ENCODE data around the gene ACTR5. TPM values are rescaled to one million over a fixed set of nuclear protein-coding genes. Genes with fewer than 3 reads are reported as not detected.
A peak's percentile ranks its signal among the peaks of the same experiment; 100 is the strongest.

ACTR5 gene
- total and polyA plus RNA-seq, 9 donors, result 5.3 to 6.7 (median 6.2) TPM

- H3K36me3 ChIP-seq (ENCODE audit: control insufficient read depth, insufficient read depth, low read length), result no peaks in the 10 kb centered on the region
- no peaks in the 10 kb centered on the region for H3K9me3 ChIP-seq (replicated peaks; ENCODE audit: control insufficient read depth, low read depth, low read length)
- no CpG with 5 or more reads among the region's 3 CpGs for WGBS (ENCODE audit: insufficient coverage)
- no peak overlapping the region for H3K4me3 ChIP-seq (ENCODE audit: low read length)
- no peak for DNase-seq
- peaks cover 9% of the 10 kb centered on the region for H3K4me1 ChIP-seq (ENCODE audit: control insufficient read depth, insufficient read depth, low read length)
- H3K27ac ChIP-seq (ENCODE audit: low read length), result no peak overlapping the region
- peaks cover 10% of the 10 kb centered on the region for H3K27me3 ChIP-seq (ENCODE audit: control insufficient read depth, insufficient read depth, low read length)
These were observed 52.6 kb downstream of the ACTR5 start for GRCh38 chr20:38800882-38801281.

- WGBS (ENCODE audit: insufficient coverage), result no CpG with 5 or more reads among the region's 3 CpGs
- H3K4me3 ChIP-seq (ENCODE audit: low read length), result no peak overlapping the region
These were observed 56.0 kb downstream of the ACTR5 start for GRCh38 chr20:38804221-38804620.

GRCh38 chr20:38804682-38805501, 56.6 kb downstream of the ACTR5 start:
- peaks cover 40% of the 10 kb centered on the region for H3K27me3 ChIP-seq (ENCODE audit: control insufficient read depth, insufficient read depth, low read length)
- H3K9me3 ChIP-seq (replicated peaks; ENCODE audit: control insufficient read depth, low read depth, low read length), result no peaks in the 10 kb centered on the region
- no peaks in the 10 kb centered on the region for H3K36me3 ChIP-seq (ENCODE audit: control insufficient read depth, insufficient read depth, low read length)
- 39% methylated on average over 13 of the region's 18 CpGs for WGBS (ENCODE audit: insufficient coverage)
- H3K4me1 ChIP-seq (ENCODE audit: control insufficient read depth, insufficient read depth, low read length), result peaks cover 21% of the 10 kb centered on the region
- H3K27ac ChIP-seq (ENCODE audit: low read length), result peak overlapping the region; percentile 82
- DNase-seq, result peak; percentile 30
- H3K4me3 ChIP-seq (ENCODE audit: low read length), result peak overlapping the region; percentile 54

More at GRCh38 chr20:38804221-38804620, 56.0 kb downstream of the ACTR5 start:
- H3K4me1 ChIP-seq (ENCODE audit: control insufficient read depth, insufficient read depth, low read length), result peaks cover 21% of the 10 kb centered on the region
- no peak for DNase-seq
- H3K27ac ChIP-seq (ENCODE audit: low read length), result peak overlapping the region; percentile 82
- H3K36me3 ChIP-seq (ENCODE audit: control insufficient read depth, insufficient read depth, low read length), result no peaks in the 10 kb centered on the region
- peaks cover 38% of the 10 kb centered on the region for H3K27me3 ChIP-seq (ENCODE audit: control insufficient read depth, insufficient read depth, low read length)
- no peaks in the 10 kb centered on the region for H3K9me3 ChIP-seq (replicated peaks; ENCODE audit: control insufficient read depth, low read depth, low read length)

GRCh38 chr20:38805502-38805957, 57.3 kb downstream of the ACTR5 start, which contains the start of gene PPP1R16B:
Gene PPP1R16B, plus strand, starts transcription at chr20:38805697. Its CDS starts 30,229 bp downstream, at chr20:38835926.
- Histone ChIP-seq H3K9me3 (replicated peaks; ENCODE audit: control insufficient read depth, low read depth, low read length) (no peaks in the 10 kb centered on the region), H3K4me3 (ENCODE audit: low read length) (peak within 1 kb of the TSS; percentile 54), H3K4me1 (ENCODE audit: control insufficient read depth, insufficient read depth, low read length) (peaks cover 21% of the 10 kb centered on the region), H3K27ac (ENCODE audit: low read length) (peak within 1 kb of the TSS; percentile 82), H3K27me3 (ENCODE audit: control insufficient read depth, insufficient read depth, low read length) (peaks cover 40% of the 10 kb centered on the region), H3K36me3 (ENCODE audit: control insufficient read depth, insufficient read depth, low read length) (no peaks in the 10 kb centered on the region)
- 1% methylated on average over 40 of the region's 40 CpGs for WGBS (ENCODE audit: insufficient coverage)
- DNase-seq, result peak; percentile 64

GRCh38 chr20:38805958-38806854, 57.9 kb downstream of the ACTR5 start:
- peak overlapping the region; percentile 54 for H3K4me3 ChIP-seq (ENCODE audit: low read length)
- DNase-seq, result no peak
- WGBS (ENCODE audit: insufficient coverage), result under 1% methylated on average over 74 of the region's 81 CpGs
- peak overlapping the region; percentile 59 for H3K27ac ChIP-seq (ENCODE audit: low read length)
- H3K9me3 ChIP-seq (replicated peaks; ENCODE audit: control insufficient read depth, low read depth, low read length), result no peaks in the 10 kb centered on the region
- peaks cover 45% of the 10 kb centered on the region for H3K27me3 ChIP-seq (ENCODE audit: control insufficient read depth, insufficient read depth, low read length)
- peaks cover 21% of the 10 kb centered on the region for H3K4me1 ChIP-seq (ENCODE audit: control insufficient read depth, insufficient read depth, low read length)
- H3K36me3 ChIP-seq (ENCODE audit: control insufficient read depth, insufficient read depth, low read length), result no peaks in the 10 kb centered on the region

GRCh38 chr20:38806855-38807655, 58.8 kb downstream of the ACTR5 start:
- peaks cover 21% of the 10 kb centered on the region for H3K4me1 ChIP-seq (ENCODE audit: control insufficient read depth, insufficient read depth, low read length)
- peaks cover 45% of the 10 kb centered on the region for H3K27me3 ChIP-seq (ENCODE audit: control insufficient read depth, insufficient read depth, low read length)
- H3K4me3 ChIP-seq (ENCODE audit: low read length), result peak overlapping the region; percentile 54
- no peaks in the 10 kb centered on the region for H3K9me3 ChIP-seq (replicated peaks; ENCODE audit: control insufficient read depth, low read depth, low read length)
- H3K36me3 ChIP-seq (ENCODE audit: control insufficient read depth, insufficient read depth, low read length), result no peaks in the 10 kb centered on the region
- DNase-seq, result no peak
- 10% methylated on average over 22 of the region's 32 CpGs for WGBS (ENCODE audit: insufficient coverage)
- no peak overlapping the region for H3K27ac ChIP-seq (ENCODE audit: low read length)

- peaks cover 49% of the 10 kb centered on the region for H3K27me3 ChIP-seq (ENCODE audit: control insufficient read depth, insufficient read depth, low read length)
- DNase-seq, result no peak
These were observed 61.7 kb downstream of the ACTR5 start for GRCh38 chr20:38809942-38810341.

GRCh38 chr20:38810926-38811630, 62.8 kb downstream of the ACTR5 start:
- H3K27ac ChIP-seq (ENCODE audit: low read length), result no peak overlapping the region
- H3K4me3 ChIP-seq (ENCODE audit: low read length), result no peak overlapping the region
- H3K9me3 ChIP-seq (replicated peaks; ENCODE audit: control insufficient read depth, low read depth, low read length), result no peaks in the 10 kb centered on the region
- H3K36me3 ChIP-seq (ENCODE audit: control insufficient read depth, insufficient read depth, low read length), result no peaks in the 10 kb centered on the region
- WGBS (ENCODE audit: insufficient coverage), result 66% methylated on average over 3 of the region's 4 CpGs
- peaks cover 37% of the 10 kb centered on the region for H3K27me3 ChIP-seq (ENCODE audit: control insufficient read depth, insufficient read depth, low read length)
- DNase-seq, result no peak
- peaks cover 10% of the 10 kb centered on the region for H3K4me1 ChIP-seq (ENCODE audit: control insufficient read depth, insufficient read depth, low read length)

More at GRCh38 chr20:38809942-38810341, 61.7 kb downstream of the ACTR5 start:
- Histone ChIP-seq H3K36me3 (ENCODE audit: control insufficient read depth, insufficient read depth, low read length) (no peaks in the 10 kb centered on the region), H3K4me3 (ENCODE audit: low read length) (no peak overlapping the region), H3K4me1 (ENCODE audit: control insufficient read depth, insufficient read depth, low read length) (peaks cover 20% of the 10 kb centered on the region), H3K27ac (ENCODE audit: low read length) (no peak overlapping the region), H3K9me3 (replicated peaks; ENCODE audit: control insufficient read depth, low read depth, low read length) (no peaks in the 10 kb centered on the region)
- 52% methylated on average over 5 of the region's 6 CpGs for WGBS (ENCODE audit: insufficient coverage)

GRCh38 chr20:38811769-38812168, 63.5 kb downstream of the ACTR5 start:
- Histone ChIP-seq H3K9me3 (replicated peaks; ENCODE audit: control insufficient read depth, low read depth, low read length) (no peaks in the 10 kb centered on the region), H3K4me1 (ENCODE audit: control insufficient read depth, insufficient read depth, low read length) (peaks cover 3% of the 10 kb centered on the region), H3K36me3 (ENCODE audit: control insufficient read depth, insufficient read depth, low read length) (no peaks in the 10 kb centered on the region), H3K27ac (ENCODE audit: low read length) (no peak overlapping the region), H3K4me3 (ENCODE audit: low read length) (no peak overlapping the region), H3K27me3 (ENCODE audit: control insufficient read depth, insufficient read depth, low read length) (peaks cover 31% of the 10 kb centered on the region)
- 33% methylated on average over 3 of the region's 4 CpGs for WGBS (ENCODE audit: insufficient coverage)
- DNase-seq, result no peak
